ENCODE data around the gene ABCA13. TPM values are rescaled to one million over a fixed set of nuclear protein-coding genes. Genes with fewer than 3 reads are reported as not detected.

Gene ABCA13
- polyA plus RNA-seq, 4 donors: 0.76 to 1.0 (median 0.96) TPM

- DNase-seq (ENCODE audit: low read depth in 4 of 4, low spot score in 3 of 4): no peak
Observed at GRCh38 chr7:48224042-48224441, 52.8 kb downstream of the ABCA13 start.

- DNase-seq (ENCODE audit: low read depth in 4 of 4, low spot score in 3 of 4): no peak
Observed at GRCh38 chr7:48225101-48225500, 53.8 kb downstream of the ABCA13 start.

GRCh38 chr7:48237354-48237753 is 66.1 kb downstream of the ABCA13 start:
- no peak for DNase-seq (ENCODE audit: low read depth in 4 of 4, low spot score in 3 of 4)

- DNase-seq (ENCODE audit: low read depth in 4 of 4, low spot score in 3 of 4): no peak
Observed at GRCh38 chr7:48242846-48243245, 71.6 kb downstream of the ABCA13 start.

GRCh38 chr7:48244864-48245271 is 73.6 kb downstream of the ABCA13 start:
- no peak for DNase-seq (ENCODE audit: low read depth in 4 of 4, low spot score in 3 of 4)

- DNase-seq (ENCODE audit: low read depth in 4 of 4, low spot score in 3 of 4): no peak
Observed at GRCh38 chr7:48245751-48246472, 74.7 kb downstream of the ABCA13 start.

- no peak for DNase-seq (ENCODE audit: low read depth in 4 of 4, low spot score in 3 of 4)
Observed at GRCh38 chr7:48249166-48249565, 77.9 kb downstream of the ABCA13 start.

- no peak for DNase-seq (ENCODE audit: low read depth in 4 of 4, low spot score in 3 of 4)
Observed at GRCh38 chr7:48250441-48250951, 79.2 kb downstream of the ABCA13 start.

GRCh38 chr7:48251766-48252165 is 80.5 kb downstream of the ABCA13 start:
- no peak for DNase-seq (ENCODE audit: low read depth in 4 of 4, low spot score in 3 of 4)

GRCh38 chr7:48252995-48253394 is 81.7 kb downstream of the ABCA13 start:
- no peak for DNase-seq (ENCODE audit: low read depth in 4 of 4, low spot score in 3 of 4)

- no peak for DNase-seq (ENCODE audit: low read depth in 4 of 4, low spot score in 3 of 4)
Observed at GRCh38 chr7:48255046-48255445, 83.8 kb downstream of the ABCA13 start.

- no peak for DNase-seq (ENCODE audit: low read depth in 4 of 4, low spot score in 3 of 4)
Observed at GRCh38 chr7:48259463-48260280, 88.4 kb downstream of the ABCA13 start.

GRCh38 chr7:48261696-48262095 is 90.4 kb downstream of the ABCA13 start:
- no peak for DNase-seq (ENCODE audit: low read depth in 4 of 4, low spot score in 3 of 4)

GRCh38 chr7:48262606-48263310 is 91.5 kb downstream of the ABCA13 start:
- no peak for DNase-seq (ENCODE audit: low read depth in 4 of 4, low spot score in 3 of 4)

GRCh38 chr7:48263311-48263650 is 92.0 kb downstream of the ABCA13 start:
- no peak for DNase-seq (ENCODE audit: low read depth in 4 of 4, low spot score in 3 of 4)

GRCh38 chr7:48269066-48269465 is 97.8 kb downstream of the ABCA13 start:
- no peak for DNase-seq (ENCODE audit: low read depth in 4 of 4, low spot score in 3 of 4)

GRCh38 chr7:48274662-48275061 is 103.4 kb downstream of the ABCA13 start:
- DNase-seq (ENCODE audit: low read depth in 4 of 4, low spot score in 3 of 4): no peak

- DNase-seq (ENCODE audit: low read depth in 4 of 4, low spot score in 3 of 4): no peak
Observed at GRCh38 chr7:48279420-48279819, 108.2 kb downstream of the ABCA13 start.

- DNase-seq (ENCODE audit: low read depth in 4 of 4, low spot score in 3 of 4): no peak
Observed at GRCh38 chr7:48280100-48280499, 108.8 kb downstream of the ABCA13 start.

- no peak for DNase-seq (ENCODE audit: low read depth in 4 of 4, low spot score in 3 of 4)
Observed at GRCh38 chr7:48285373-48285772, 114.1 kb downstream of the ABCA13 start.

GRCh38 chr7:48286836-48287235 is 115.6 kb downstream of the ABCA13 start:
- DNase-seq (ENCODE audit: low read depth in 4 of 4, low spot score in 3 of 4): no peak

All from right renal pelvis (tissue), 4 donors.